Dermis blood vessel endothelial cell (primary cell): Measurements from ENCODE around the gene TNKS2. TPM values are rescaled to one million over a fixed set of nuclear protein-coding genes. Genes with fewer than 3 reads are reported as not detected.

ENCODE experiments used
- DNase-seq: peaks from one replicate; pipeline ENCODE4 v3.0.0; 2010
- total RNA-seq: library from RNA; depleted of rRNA; stranded (reverse); fragments of >200 nt; gene quantifications from 2 replicates; pipeline ENCODE4 v1.2.3, GENCODE V29; 2014

Gene TNKS2
- total RNA-seq, 1 donor from 2014 or later, result 68.1 TPM

DNA sequence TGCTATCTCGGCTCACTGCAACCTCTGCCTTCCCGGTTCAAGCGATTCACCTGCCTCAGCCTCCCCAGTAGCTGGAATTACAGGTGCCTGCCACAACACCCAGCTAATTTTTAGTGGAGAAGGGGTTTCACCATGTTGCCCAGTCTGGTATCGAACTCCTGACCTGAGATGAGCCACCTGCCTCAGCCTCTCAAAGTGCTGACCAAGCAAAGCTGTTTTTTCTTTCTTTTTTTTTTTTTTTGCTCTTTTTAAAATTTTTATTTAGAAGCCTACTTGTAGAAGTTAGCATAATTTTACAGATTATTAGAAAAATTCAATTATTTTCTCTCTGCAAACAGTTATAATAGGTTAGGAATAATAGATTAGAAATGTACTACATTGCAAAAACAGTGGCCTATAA is 112.2 kb downstream of the TNKS2 start:
- DNase-seq, result no peak

Other genes with a start within 250 kb of the TNKS2 start
- 0.51 TPM in 2 replicates for gene PPP1R3C, start 165.4 kb upstream of the TNKS2 start, total RNA-seq
- gene FGFBP3, start 111.1 kb downstream of the TNKS2 start, total RNA-seq, result 0.34 and 0.56 TPM in 2 replicates
- 36.0 and 43.9 TPM in 2 replicates for gene BTAF1, start 125.3 kb downstream of the TNKS2 start, total RNA-seq